ENCODE results near the gene SPDYC. TPM values are rescaled to one million over a fixed set of nuclear protein-coding genes. Genes with fewer than 3 reads are reported as not detected.

The SPDYC gene
- total and polyA plus RNA-seq, 2 of the 13 experiments (the other 11 are each of a cell fraction or from before 2014, with no cell fraction given): 0.15 to 0.33 TPM

DNA sequence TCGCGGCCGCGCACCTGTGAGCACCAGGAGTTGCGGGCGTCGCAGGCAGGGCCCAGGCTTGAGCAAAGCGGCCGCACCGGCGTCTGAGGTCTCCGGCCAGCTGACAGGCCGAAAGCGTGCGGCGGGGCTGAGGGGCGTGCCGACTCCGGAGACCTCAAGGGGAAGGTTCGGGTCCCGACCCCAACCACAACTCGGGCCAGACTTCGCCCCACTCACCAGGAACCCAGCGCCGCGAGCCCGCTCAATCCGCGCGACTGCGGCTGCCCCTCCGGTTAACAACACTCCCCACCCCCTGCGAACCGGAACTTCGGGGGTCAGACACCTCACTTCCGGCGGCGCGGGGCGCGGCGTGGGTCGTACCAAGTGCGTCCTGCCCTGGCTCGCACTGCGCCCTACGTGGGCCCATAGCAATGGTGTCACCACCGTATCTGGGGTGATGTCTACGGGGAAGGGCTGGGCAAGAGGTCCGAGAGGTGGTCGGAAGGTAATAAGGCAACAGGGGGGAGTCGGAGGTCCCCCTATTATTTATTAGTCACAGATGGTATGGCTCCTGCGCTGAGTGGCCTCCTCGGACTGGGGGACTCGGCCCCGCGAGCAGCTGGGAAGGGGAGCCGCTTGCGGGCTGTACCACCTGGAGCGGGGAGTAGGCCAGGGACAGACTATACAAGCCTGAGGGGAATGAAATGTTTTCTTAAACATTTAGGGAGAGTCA is 35.6 kb upstream of the SPDYC start, which contains the start of gene SYVN1 (continued):
- TF ChIP-seq, protein P1, sequence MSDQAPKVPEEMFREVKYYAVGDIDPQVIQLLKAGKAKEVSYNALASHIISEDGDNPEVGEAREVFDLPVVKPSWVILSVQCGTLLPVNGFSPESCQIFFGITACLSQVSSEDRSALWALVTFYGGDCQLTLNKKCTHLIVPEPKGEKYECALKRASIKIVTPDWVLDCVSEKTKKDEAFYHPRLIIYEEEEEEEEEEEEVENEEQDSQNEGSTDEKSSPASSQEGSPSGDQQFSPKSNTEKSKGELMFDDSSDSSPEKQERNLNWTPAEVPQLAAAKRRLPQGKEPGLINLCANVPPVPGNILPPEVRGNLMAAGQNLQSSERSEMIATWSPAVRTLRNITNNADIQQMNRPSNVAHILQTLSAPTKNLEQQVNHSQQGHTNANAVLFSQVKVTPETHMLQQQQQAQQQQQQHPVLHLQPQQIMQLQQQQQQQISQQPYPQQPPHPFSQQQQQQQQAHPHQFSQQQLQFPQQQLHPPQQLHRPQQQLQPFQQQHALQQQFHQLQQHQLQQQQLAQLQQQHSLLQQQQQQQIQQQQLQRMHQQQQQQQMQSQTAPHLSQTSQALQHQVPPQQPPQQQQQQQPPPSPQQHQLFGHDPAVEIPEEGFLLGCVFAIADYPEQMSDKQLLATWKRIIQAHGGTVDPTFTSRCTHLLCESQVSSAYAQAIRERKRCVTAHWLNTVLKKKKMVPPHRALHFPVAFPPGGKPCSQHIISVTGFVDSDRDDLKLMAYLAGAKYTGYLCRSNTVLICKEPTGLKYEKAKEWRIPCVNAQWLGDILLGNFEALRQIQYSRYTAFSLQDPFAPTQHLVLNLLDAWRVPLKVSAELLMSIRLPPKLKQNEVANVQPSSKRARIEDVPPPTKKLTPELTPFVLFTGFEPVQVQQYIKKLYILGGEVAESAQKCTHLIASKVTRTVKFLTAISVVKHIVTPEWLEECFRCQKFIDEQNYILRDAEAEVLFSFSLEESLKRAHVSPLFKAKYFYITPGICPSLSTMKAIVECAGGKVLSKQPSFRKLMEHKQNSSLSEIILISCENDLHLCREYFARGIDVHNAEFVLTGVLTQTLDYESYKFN (CRISPR knock-in tag; conservative IDR thresholded peaks at IDR 0.05): peak; percentile 42
- TF ChIP-seq, protein P2, sequence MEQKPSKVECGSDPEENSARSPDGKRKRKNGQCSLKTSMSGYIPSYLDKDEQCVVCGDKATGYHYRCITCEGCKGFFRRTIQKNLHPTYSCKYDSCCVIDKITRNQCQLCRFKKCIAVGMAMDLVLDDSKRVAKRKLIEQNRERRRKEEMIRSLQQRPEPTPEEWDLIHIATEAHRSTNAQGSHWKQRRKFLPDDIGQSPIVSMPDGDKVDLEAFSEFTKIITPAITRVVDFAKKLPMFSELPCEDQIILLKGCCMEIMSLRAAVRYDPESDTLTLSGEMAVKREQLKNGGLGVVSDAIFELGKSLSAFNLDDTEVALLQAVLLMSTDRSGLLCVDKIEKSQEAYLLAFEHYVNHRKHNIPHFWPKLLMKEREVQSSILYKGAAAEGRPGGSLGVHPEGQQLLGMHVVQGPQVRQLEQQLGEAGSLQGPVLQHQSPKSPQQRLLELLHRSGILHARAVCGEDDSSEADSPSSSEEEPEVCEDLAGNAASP (CRISPR knock-in tag; IDR thresholded peaks at IDR 0.05; ENCODE audit: borderline replicate concordance): no peak; the same call in 1 of the 2 replicates
- TF ChIP-seq ZBTB3 (CRISPR knock-in tag; IDR thresholded peaks at IDR 0.05; ENCODE audit: borderline replicate concordance, low read depth): no peak; the same call in 1 of the 2 replicates
- TF ChIP-seq, protein P3, sequence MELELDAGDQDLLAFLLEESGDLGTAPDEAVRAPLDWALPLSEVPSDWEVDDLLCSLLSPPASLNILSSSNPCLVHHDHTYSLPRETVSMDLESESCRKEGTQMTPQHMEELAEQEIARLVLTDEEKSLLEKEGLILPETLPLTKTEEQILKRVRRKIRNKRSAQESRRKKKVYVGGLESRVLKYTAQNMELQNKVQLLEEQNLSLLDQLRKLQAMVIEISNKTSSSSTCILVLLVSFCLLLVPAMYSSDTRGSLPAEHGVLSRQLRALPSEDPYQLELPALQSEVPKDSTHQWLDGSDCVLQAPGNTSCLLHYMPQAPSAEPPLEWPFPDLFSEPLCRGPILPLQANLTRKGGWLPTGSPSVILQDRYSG (CRISPR knock-in tag; IDR thresholded peaks at IDR 0.05): 0 out of 2 replicates have a peak, but pooled peaks have one; percentile 43
- no peak; the same call in 1 of the 2 replicates for TF ChIP-seq CBX5 (CRISPR knock-in tag; IDR thresholded peaks at IDR 0.05; ENCODE audit: borderline replicate concordance)
- no peak for TF ChIP-seq KLF15 (CRISPR knock-in tag; IDR thresholded peaks at IDR 0.05; ENCODE audit: borderline replicate concordance)
- TF ChIP-seq MTF1 (CRISPR knock-in tag; IDR thresholded peaks at IDR 0.05): 0 out of 2 replicates have a peak, but pooled peaks have one; percentile 21
- peak; percentile 61; the same call in 1 of the 2 replicates for TF ChIP-seq ZNF782 (CRISPR knock-in tag; IDR thresholded peaks at IDR 0.05; ENCODE audit: borderline replicate concordance)
- TF ChIP-seq, protein P4, sequence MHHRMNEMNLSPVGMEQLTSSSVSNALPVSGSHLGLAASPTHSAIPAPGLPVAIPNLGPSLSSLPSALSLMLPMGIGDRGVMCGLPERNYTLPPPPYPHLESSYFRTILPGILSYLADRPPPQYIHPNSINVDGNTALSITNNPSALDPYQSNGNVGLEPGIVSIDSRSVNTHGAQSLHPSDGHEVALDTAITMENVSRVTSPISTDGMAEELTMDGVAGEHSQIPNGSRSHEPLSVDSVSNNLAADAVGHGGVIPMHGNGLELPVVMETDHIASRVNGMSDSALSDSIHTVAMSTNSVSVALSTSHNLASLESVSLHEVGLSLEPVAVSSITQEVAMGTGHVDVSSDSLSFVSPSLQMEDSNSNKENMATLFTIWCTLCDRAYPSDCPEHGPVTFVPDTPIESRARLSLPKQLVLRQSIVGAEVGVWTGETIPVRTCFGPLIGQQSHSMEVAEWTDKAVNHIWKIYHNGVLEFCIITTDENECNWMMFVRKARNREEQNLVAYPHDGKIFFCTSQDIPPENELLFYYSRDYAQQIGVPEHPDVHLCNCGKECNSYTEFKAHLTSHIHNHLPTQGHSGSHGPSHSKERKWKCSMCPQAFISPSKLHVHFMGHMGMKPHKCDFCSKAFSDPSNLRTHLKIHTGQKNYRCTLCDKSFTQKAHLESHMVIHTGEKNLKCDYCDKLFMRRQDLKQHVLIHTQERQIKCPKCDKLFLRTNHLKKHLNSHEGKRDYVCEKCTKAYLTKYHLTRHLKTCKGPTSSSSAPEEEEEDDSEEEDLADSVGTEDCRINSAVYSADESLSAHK (CRISPR knock-in tag; IDR thresholded peaks at IDR 0.05; ENCODE audit: borderline replicate concordance): no peak
- TF ChIP-seq YEATS4 (CRISPR knock-in tag; IDR thresholded peaks at IDR 0.05; ENCODE audit: borderline replicate concordance): peak; percentile 93
- peak; percentile 64; the same call in 1 of the 3 replicates for TF ChIP-seq MXI1 (IDR thresholded peaks at IDR 0.05; ENCODE audit: borderline replicate concordance, low read depth, low read length)
- TF ChIP-seq ZNF138 (CRISPR knock-in tag; IDR thresholded peaks at IDR 0.05; ENCODE audit: low read depth): 0 out of 2 replicates have a peak, but pooled peaks have one; percentile 73
- 0 out of 2 replicates have a peak, but pooled peaks have one; percentile 34 for TF ChIP-seq GFI1 (CRISPR knock-in tag; IDR thresholded peaks at IDR 0.05; ENCODE audit: borderline replicate concordance)
- TF ChIP-seq, protein P5, sequence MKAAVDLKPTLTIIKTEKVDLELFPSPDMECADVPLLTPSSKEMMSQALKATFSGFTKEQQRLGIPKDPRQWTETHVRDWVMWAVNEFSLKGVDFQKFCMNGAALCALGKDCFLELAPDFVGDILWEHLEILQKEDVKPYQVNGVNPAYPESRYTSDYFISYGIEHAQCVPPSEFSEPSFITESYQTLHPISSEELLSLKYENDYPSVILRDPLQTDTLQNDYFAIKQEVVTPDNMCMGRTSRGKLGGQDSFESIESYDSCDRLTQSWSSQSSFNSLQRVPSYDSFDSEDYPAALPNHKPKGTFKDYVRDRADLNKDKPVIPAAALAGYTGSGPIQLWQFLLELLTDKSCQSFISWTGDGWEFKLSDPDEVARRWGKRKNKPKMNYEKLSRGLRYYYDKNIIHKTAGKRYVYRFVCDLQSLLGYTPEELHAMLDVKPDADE (CRISPR knock-in tag; IDR thresholded peaks at IDR 0.05): 0 out of 2 replicates have a peak, but pooled peaks have one; percentile 12
- 0 out of 2 replicates have a peak, but pooled peaks have one; percentile 43 for TF ChIP-seq ZFP1 (CRISPR knock-in tag; IDR thresholded peaks at IDR 0.05)
- TF ChIP-seq, protein P6, sequence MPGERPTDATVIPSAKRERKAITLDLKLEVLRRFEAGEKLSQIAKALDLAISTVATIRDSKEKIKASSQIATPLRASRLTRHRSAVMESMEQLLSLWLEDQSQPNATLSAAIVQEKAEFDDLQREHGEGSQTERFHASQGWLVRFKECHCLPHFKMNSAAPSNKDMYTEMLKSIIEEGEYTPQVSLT (CRISPR knock-in tag; IDR thresholded peaks at IDR 0.05; ENCODE audit: borderline replicate concordance, low read depth): no peak
- 0 out of 2 replicates have a peak, but pooled peaks have one; percentile 38 for TF ChIP-seq ZNF317 (CRISPR knock-in tag; IDR thresholded peaks at IDR 0.05)

All from HepG2 (cell line).